Stimulated activated CD4-positive, alpha-beta T cell treated with anti-CD3 and anti-CD28 coated beads, Interleukin-2, amount 100 ng/mL, for 48 hours (primary cell): ENCODE measurements around the gene ADIRF.
A peak's percentile ranks its signal among the peaks of the same experiment; 100 is the strongest.
"Not testable (repeated sequence)": the region's sequence is repeated elsewhere in the genome, so short reads cannot be mapped to it uniquely, and the experiment has no call there.

Experiments
- DNase-seq, 2 donors: peaks; one replicate each; pipeline ENCODE4 v3.0.0-alpha.2; 2020

ADIRF gene

GRCh38 chr10:86946213-86947155 is 21.8 kb upstream of the ADIRF start:
- no peak for DNase-seq

- not testable (repeated sequence) for DNase-seq
Observed at GRCh38 chr10:86947806-86948205, 20.5 kb upstream of the ADIRF start.

GRCh38 chr10:86950349-86950748 is 17.9 kb upstream of the ADIRF start:
- DNase-seq = no peak

GRCh38 chr10:86951184-86951761 is 17.0 kb upstream of the ADIRF start:
- no peak for DNase-seq

GRCh38 chr10:86952106-86952505 is 16.2 kb upstream of the ADIRF start:
- DNase-seq = no peak

GRCh38 chr10:86952697-86953096 is 15.6 kb upstream of the ADIRF start:
- not testable (repeated sequence) for DNase-seq

- no peak for DNase-seq
Observed at GRCh38 chr10:86953747-86954680, 14.3 kb upstream of the ADIRF start.

GRCh38 chr10:86954681-86955500 is 13.4 kb upstream of the ADIRF start:
- no peak for DNase-seq

- DNase-seq = no peak
Observed at GRCh38 chr10:86955501-86956194, 12.6 kb upstream of the ADIRF start.

- no peak for DNase-seq
Observed at GRCh38 chr10:86956195-86956847, 12.0 kb upstream of the ADIRF start.

GRCh38 chr10:86956848-86957448 is 11.3 kb upstream of the ADIRF start:
- no peak for DNase-seq

- DNase-seq = no peak
Observed at GRCh38 chr10:86957471-86958115, 10.7 kb upstream of the ADIRF start, which contains the start of gene MMRN2. MMRN2 (minus strand) TSS chr10:86957615; CDS start chr10:86957541, 74 bp downstream.

- DNase-seq = no peak
Observed at GRCh38 chr10:86958116-86958900, 10.0 kb upstream of the ADIRF start, which contains the start of gene SNCG. SNCG (plus strand) TSS chr10:86958599; CDS start chr10:86958698, 99 bp downstream.

- no peak for DNase-seq
Observed at GRCh38 chr10:86958901-86959736, 9.2 kb upstream of the ADIRF start.

GRCh38 chr10:86959737-86960002 is 8.6 kb upstream of the ADIRF start:
- no peak for DNase-seq

- peak; percentile 21 to 30 for DNase-seq
Observed at GRCh38 chr10:86960003-86960862, 8.0 kb upstream of the ADIRF start.

GRCh38 chr10:86960863-86961434 is 7.3 kb upstream of the ADIRF start:
- no peak for DNase-seq
